ENCODE data around the gene TRIM28. TPM values are rescaled to one million over a fixed set of nuclear protein-coding genes. Genes with fewer than 3 reads are reported as not detected.

The TRIM28 gene
- polyA plus RNA-seq, 3 donors, result 16.2 to 234 (median 35.0) TPM

GRCh38 chr19:58557221-58558065, 13.6 kb downstream of the TRIM28 start:
- Mint-ChIP-seq H3K36me3 (peaks cover 32 to 33% of the 10 kb centered on the region in 2 donors), H3K27me3 (ENCODE audit: low read depth in 3 of 3) (peaks cover 17 to 18% (median 18%) of the 10 kb centered on the region in 3 donors), H3K9me3 (peaks cover 0 to 14% (median 4%) of the 10 kb centered on the region in 7 donors), H3K4me1 (peaks cover 70% of the 10 kb centered on the region), H3K27ac (peak overlapping the region; percentile 96 to 99 (median 98)), H3K4me3 (peak overlapping the region; percentile 94)
- WGBS (ENCODE audit: insufficient coverage), result 25% methylated on average over 10 of the region's 12 CpGs
- intact Hi-C loops (cut with micrococcal nuclease), result loop anchor here in 1 of 2 donors (2.0 kb wide), 1 partner anchor 13 kb away; the partner anchor contains the start of gene TRIM28
- H3K9ac ChIP-seq (ENCODE audit: insufficient read depth, low read length, poor library complexity, severe bottlenecking), result peak overlapping the region; percentile 94
- DNase-seq, result peak in 2 of 3 donors; percentile 20 to 22
- H3K4me3 ChIP-seq (replicated peaks in 1 of 3; ENCODE audit: low read depth in 2 of 3, low read length in 3 of 3), result peak overlapping the region; percentile 81 to 95 (median 82)
- peaks cover 46% of the 10 kb centered on the region for H3K79me2 ChIP-seq (ENCODE audit: insufficient read depth, low read length)
- peaks cover 12 to 18% of the 10 kb centered on the region in 2 donors for H3K27me3 ChIP-seq (ENCODE audit: control insufficient read depth in 2 of 2, insufficient read depth in 2 of 2, low read length in 2 of 2)
- no peak overlapping the region for H2AFZ ChIP-seq (ENCODE audit: insufficient read depth, low read depth, low read length, poor library complexity, severe bottlenecking)
- H3K4me1 ChIP-seq (ENCODE audit: control insufficient read depth in 1 of 2, insufficient read depth in 2 of 2, low read length in 2 of 2), result peaks cover 59 to 70% of the 10 kb centered on the region in 2 donors
- peak overlapping the region; percentile 95 to 98 for H3K27ac ChIP-seq (ENCODE audit: low read depth in 1 of 2, low read length in 2 of 2)
- peak overlapping the region; percentile 99 for H3K4me2 ChIP-seq (replicated peaks; ENCODE audit: extremely low read depth, low read length, poor library complexity, severe bottlenecking)
- no peak for TF ChIP-seq CTCF (IDR thresholded peaks at IDR 0.05)
- H4K20me1 ChIP-seq (ENCODE audit: insufficient read depth, low read length), result peaks cover 10% of the 10 kb centered on the region
- peaks cover 0 to 5% of the 10 kb centered on the region in 2 donors for H3K9me3 ChIP-seq (replicated peaks in 1 of 2; ENCODE audit: control insufficient read depth in 1 of 2, insufficient read depth in 1 of 2, low read length in 2 of 2)
- peaks cover 24 to 33% of the 10 kb centered on the region in 2 donors for H3K36me3 ChIP-seq (replicated peaks in 1 of 2; ENCODE audit: control insufficient read depth in 1 of 2, insufficient read depth in 2 of 2, low read length in 2 of 2)

- peak within 1 kb of the TSS; percentile 98 to 100 (median 99) for H3K27ac Mint-ChIP-seq
- peak within 1 kb of the TSS; percentile 94 to 96 for H3K4me3 Mint-ChIP-seq
- intact Hi-C loops (cut with micrococcal nuclease), result loop anchor here in 1 of 2 donors (2.0 kb wide), 1 partner anchor 13 kb away; the partner anchor contains the start of gene TRIM28
- H3K4me1 Mint-ChIP-seq, result peaks cover 71% of the 10 kb centered on the region
- Histone ChIP-seq H4K20me1 (ENCODE audit: insufficient read depth, low read length) (peaks cover 7% of the 10 kb centered on the region), H3K4me2 (replicated peaks; ENCODE audit: extremely low read depth, low read length, poor library complexity, severe bottlenecking) (peak within 1 kb of the TSS; percentile 99), H3K4me3 (replicated peaks in 1 of 3; ENCODE audit: low read depth in 2 of 3, low read length in 3 of 3) (peak within 1 kb of the TSS; percentile 81 to 95 (median 82)), H3K9ac (ENCODE audit: insufficient read depth, low read length, poor library complexity, severe bottlenecking) (peak within 1 kb of the TSS; percentile 94), H3K27ac (ENCODE audit: low read depth in 1 of 2, low read length in 2 of 2) (peak within 1 kb of the TSS; percentile 97 to 98), H2AFZ (ENCODE audit: insufficient read depth, low read depth, low read length, poor library complexity, severe bottlenecking) (peak within 1 kb of the TSS; percentile 85), H3K4me1 (ENCODE audit: control insufficient read depth in 1 of 2, insufficient read depth in 2 of 2, low read length in 2 of 2) (peaks cover 66 to 77% of the 10 kb centered on the region in 2 donors), H3K27me3 (ENCODE audit: control insufficient read depth in 2 of 2, insufficient read depth in 2 of 2, low read length in 2 of 2) (peaks cover 12 to 25% of the 10 kb centered on the region in 2 donors), H3K36me3 (replicated peaks in 1 of 2; ENCODE audit: control insufficient read depth in 1 of 2, insufficient read depth in 2 of 2, low read length in 2 of 2) (peaks cover 19 to 26% of the 10 kb centered on the region in 2 donors), H3K79me2 (ENCODE audit: insufficient read depth, low read length) (peaks cover 46% of the 10 kb centered on the region), H3K9me3 (replicated peaks in 1 of 2; ENCODE audit: control insufficient read depth in 1 of 2, insufficient read depth in 1 of 2, low read length in 2 of 2) (peaks cover 0 to 5% of the 10 kb centered on the region in 2 donors)
- peaks cover 0 to 14% (median 5%) of the 10 kb centered on the region in 7 donors for H3K9me3 Mint-ChIP-seq
- peak; percentile 21 to 58 (median 39) for DNase-seq
- H3K27me3 Mint-ChIP-seq (ENCODE audit: low read depth in 3 of 3), result peaks cover 24 to 25% (median 25%) of the 10 kb centered on the region in 3 donors
- H3K36me3 Mint-ChIP-seq, result peaks cover 26% of the 10 kb centered on the region in 2 donors
- TF ChIP-seq CTCF (IDR thresholded peaks at IDR 0.05), result no peak
- WGBS (ENCODE audit: insufficient coverage), result under 1% methylated on average over 61 of the region's 62 CpGs
These were observed 14.3 kb downstream of the TRIM28 start, which contains the start of gene UBE2M for GRCh38 chr19:58558066-58558622. Gene UBE2M (minus strand): TSS chr19:58558611. CDS start chr19:58558381, 230 bp downstream.
